ENCODE results near the gene REPS1.

REPS1 gene

DNA sequence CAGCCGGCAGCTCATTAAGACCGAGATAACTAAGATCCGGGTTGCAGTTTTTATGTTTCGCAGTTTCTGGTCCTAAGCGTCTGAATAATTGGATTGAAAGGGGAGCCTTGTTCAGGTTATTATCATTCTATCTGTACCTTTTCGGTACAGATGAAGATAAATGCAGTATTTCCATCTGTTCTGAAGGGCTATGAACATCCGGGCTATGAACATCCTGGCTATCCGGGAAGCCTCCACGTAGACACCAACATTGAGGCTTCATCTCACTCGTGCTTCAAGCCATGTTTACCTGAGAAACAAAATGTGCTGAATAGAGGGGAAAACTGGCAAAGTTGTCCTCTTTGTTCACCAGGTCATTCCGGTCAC lies 399 bp upstream of the REPS1 start:
- no peak for DNase-seq (ENCODE audit: low read depth)
- TF ChIP-seq, protein P1, sequence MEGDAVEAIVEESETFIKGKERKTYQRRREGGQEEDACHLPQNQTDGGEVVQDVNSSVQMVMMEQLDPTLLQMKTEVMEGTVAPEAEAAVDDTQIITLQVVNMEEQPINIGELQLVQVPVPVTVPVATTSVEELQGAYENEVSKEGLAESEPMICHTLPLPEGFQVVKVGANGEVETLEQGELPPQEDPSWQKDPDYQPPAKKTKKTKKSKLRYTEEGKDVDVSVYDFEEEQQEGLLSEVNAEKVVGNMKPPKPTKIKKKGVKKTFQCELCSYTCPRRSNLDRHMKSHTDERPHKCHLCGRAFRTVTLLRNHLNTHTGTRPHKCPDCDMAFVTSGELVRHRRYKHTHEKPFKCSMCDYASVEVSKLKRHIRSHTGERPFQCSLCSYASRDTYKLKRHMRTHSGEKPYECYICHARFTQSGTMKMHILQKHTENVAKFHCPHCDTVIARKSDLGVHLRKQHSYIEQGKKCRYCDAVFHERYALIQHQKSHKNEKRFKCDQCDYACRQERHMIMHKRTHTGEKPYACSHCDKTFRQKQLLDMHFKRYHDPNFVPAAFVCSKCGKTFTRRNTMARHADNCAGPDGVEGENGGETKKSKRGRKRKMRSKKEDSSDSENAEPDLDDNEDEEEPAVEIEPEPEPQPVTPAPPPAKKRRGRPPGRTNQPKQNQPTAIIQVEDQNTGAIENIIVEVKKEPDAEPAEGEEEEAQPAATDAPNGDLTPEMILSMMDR (IDR thresholded peaks at IDR 0.05; ENCODE audit: low read length, missing control alignments) = no peak
- H3K4me3 ChIP-seq (replicated peaks; ENCODE audit: low read depth, low read length) = peak overlapping the region; percentile 82

DNA sequence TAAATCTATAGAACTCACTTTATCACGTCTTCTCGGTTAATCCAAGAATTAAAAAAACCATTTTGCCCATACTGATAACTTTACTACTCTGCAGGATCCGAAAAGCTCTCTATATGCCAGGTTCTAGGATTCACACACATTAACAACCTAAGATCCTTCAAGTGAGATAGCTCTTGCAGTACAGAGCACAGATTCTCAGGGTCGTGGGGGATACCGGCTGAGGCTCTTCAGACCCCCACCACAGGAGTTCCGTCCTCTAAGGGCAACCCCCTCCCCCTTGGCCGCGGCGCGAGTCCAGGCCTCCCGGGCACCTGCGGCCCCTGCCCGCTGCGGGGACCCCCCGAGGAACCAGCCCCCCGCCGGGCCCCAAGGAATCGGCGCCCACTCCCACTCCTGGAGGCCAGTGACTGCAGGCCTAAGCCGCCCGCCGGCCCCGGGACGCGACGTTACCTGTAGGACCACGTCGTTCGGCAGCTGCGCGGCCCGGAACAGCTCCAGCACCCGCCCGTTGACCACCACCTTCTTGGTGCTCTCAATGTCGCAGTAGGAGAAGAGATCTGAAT lies 892 bp downstream of the REPS1 start:
- DNase-seq (ENCODE audit: low read depth) = no peak
- peak overlapping the region; percentile 82 for H3K4me3 ChIP-seq (replicated peaks; ENCODE audit: low read depth, low read length)
- TF ChIP-seq, protein P1 (IDR thresholded peaks at IDR 0.05; ENCODE audit: low read length, missing control alignments) = no peak

DNA sequence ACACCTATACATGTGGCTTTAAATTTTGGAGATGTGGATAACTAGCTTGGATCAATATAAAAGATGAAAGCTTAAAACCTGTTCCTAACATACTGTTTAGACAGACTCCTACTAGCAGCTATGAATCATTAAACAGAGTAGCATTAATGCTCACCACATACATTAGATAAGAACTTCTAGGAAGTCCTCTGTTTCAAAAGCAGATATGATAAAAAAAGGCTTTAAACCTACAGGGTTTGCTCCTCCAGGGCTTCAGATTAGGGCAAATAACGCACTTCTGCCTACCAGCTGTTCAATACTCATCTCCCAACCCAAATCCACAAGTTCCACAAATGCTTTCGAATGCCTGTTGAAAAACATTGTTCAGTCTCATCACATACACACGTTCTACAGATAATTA lies 1.5 kb downstream of the REPS1 start:
- peak; percentile 22 for DNase-seq (ENCODE audit: low read depth)

DNA sequence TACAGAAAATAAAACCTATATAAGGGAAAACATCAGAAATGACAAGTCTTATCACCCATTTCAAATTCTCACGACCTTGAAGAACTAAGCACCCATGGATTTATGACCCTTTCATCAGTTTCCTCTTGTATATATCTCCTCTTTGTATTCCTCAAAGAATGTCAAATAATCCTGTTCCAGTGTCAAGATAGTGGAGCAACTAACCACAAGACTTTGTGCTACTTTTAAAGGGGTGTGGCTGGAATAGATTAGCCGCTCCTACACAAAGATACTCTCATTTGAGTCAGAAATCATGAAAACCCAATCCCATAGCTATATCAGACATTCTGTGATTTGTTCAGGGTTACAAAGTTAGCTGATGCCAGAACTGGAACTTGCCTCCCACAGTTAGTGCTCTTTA lies 6.6 kb downstream of the REPS1 start:
- DNase-seq (ENCODE audit: low read depth) = peak; percentile 33
- TF ChIP-seq, protein P1 (IDR thresholded peaks at IDR 0.05; ENCODE audit: low read length, missing control alignments) = no peak

More for the DNA sequence above, 1.5 kb downstream of the REPS1 start:
- TF ChIP-seq, protein P1 (IDR thresholded peaks at IDR 0.05; ENCODE audit: low read length, missing control alignments) = no peak
- peak overlapping the region; percentile 82 for H3K4me3 ChIP-seq (replicated peaks; ENCODE audit: low read depth, low read length)

DNA sequence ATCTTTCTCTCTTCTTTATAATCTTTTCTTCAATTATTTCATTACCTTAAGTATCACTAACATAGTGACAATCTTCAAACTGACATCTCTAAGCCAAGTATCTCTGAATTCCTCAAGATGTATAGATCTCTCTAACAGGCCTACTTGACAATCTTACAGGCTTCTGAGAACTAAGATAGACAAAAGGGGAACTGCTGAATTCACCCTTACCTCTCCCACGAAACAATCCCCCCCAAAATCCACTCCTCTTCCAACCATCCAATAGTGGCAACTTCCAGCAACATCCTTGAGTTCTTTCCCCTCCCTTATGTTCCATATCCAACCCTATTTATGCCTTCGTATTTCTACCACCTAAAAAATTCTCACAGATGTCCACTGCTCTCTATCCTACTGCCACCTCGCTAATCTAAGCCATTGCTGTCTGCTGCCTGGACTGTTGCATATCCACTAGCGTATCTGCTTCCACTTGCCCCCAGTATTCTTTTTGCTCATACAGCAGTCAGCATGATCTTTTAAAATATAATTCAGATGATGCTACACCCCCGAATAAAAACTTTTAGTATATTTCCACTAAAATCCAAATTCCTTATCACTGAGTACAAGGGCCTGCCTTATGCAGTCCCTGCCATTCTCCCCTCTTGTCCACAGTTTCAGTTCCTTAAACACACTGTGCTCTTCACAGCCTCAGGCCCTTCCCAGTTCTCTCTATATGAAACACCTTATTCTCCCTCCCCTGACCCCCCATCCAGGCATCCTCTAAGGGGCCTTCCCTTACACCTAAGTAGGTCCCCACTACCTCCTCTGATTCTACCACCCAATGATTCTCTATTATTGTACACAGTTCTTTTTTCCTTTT lies 8.0 kb downstream of the REPS1 start:
- no peak for DNase-seq (ENCODE audit: low read depth)
- TF ChIP-seq, protein P1 (IDR thresholded peaks at IDR 0.05; ENCODE audit: low read length, missing control alignments) = no peak
- H3K4me3 ChIP-seq (replicated peaks; ENCODE audit: low read depth, low read length) = no peak overlapping the region

More for the DNA sequence above, 6.6 kb downstream of the REPS1 start:
- H3K4me3 ChIP-seq (replicated peaks; ENCODE audit: low read depth, low read length) = no peak overlapping the region

DNA sequence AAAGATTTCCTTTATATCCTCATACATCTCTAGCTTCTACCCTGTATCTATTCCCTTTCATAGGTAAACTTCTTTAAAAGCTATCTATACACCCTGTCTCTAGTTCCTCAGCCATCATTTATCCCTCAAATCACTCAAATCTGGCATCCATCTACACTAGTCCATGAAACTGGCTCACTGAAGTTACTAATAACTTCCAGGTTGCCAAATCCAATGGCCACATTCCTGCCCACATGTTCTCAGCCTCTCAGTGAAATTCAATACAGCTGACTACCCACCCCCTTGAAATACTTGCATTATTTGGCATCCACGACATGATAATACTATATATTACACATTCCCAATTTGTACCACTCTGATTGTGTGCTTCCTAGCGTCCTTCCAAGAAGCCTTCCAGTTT lies 8.7 kb downstream of the REPS1 start:
- TF ChIP-seq, protein P1 (IDR thresholded peaks at IDR 0.05; ENCODE audit: low read length, missing control alignments) = no peak
- DNase-seq (ENCODE audit: low read depth) = peak; percentile 19
- no peak overlapping the region for H3K4me3 ChIP-seq (replicated peaks; ENCODE audit: low read depth, low read length)
